ENCODE measurements around the gene TEX14.

TEX14 gene

GRCh38 chr17:58525239-58525638, 166.6 kb downstream of the TEX14 start:
- no peak for DNase-seq

GRCh38 chr17:58521680-58522079, 170.2 kb downstream of the TEX14 start:
- DNase-seq: no peak

GRCh38 chr17:58520843-58521430, 170.9 kb downstream of the TEX14 start:
- no peak for DNase-seq

GRCh38 chr17:58517928-58518609, 173.8 kb downstream of the TEX14 start:
- DNase-seq: peak; percentile 98 to 100 (median 100)

GRCh38 chr17:58517378-58517927, 174.4 kb downstream of the TEX14 start:
- no peak for DNase-seq

GRCh38 chr17:58516644-58517377, 175.0 kb downstream of the TEX14 start:
- DNase-seq: no peak

GRCh38 chr17:58515286-58515685, 176.6 kb downstream of the TEX14 start:
- DNase-seq: no peak

GRCh38 chr17:58514770-58515157, 177.1 kb downstream of the TEX14 start:
- no peak for DNase-seq

GRCh38 chr17:58513965-58514769, 177.7 kb downstream of the TEX14 start, which contains the start of gene MTMR4:
MTMR4 (minus strand) TSS chr17:58514638; CDS start chr17:58514407, 231 bp downstream.
- peak in 11 of 14 donors; percentile 20 to 72 (median 56) for DNase-seq

GRCh38 chr17:58513267-58513964, 178.4 kb downstream of the TEX14 start:
- peak in 1 of 14 donors; percentile 67 for DNase-seq

GRCh38 chr17:58510075-58510474, 181.8 kb downstream of the TEX14 start:
- no peak for DNase-seq

- DNase-seq: no peak
These were observed 183.3 kb downstream of the TEX14 start for GRCh38 chr17:58508341-58509067.

GRCh38 chr17:58507123-58507634, 184.7 kb downstream of the TEX14 start:
- DNase-seq: no peak

Data from C1 segment of cervical spinal cord (tissue), 14 donors.